ENCODE measurements around the gene UBE4A. TPM values are rescaled to one million over a fixed set of nuclear protein-coding genes. Genes with fewer than 3 reads are reported as not detected.

Gene UBE4A
- polyA plus RNA-seq, 1 of the 3 experiments (the other 2 are of a cell fraction) = 7.7 TPM

DNA sequence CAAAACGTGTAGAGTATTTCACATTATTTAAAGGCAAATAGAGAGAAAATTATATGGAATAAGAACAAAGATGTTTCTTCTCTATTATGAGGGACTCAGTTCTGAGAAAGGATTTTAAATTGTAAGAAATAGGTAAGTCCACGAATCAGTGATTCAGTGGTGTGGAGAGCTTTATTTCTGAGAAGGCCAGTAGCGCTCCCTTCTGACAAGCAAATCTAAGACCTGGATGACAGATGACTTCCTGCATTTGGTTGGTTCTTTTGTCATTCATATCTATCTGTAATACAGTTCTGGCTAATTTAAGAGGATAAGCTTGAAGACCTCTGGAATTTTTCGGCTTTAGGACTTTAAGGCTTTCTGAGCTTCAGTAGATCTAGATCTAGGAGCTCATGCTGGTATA, 47.9 kb upstream of the UBE4A start:
- WGBS (ENCODE audit: low lambda C conversion rate) = 15% methylated on average over 4 of the region's 4 CpGs
- H3F3A ChIP-seq (replicated peaks; ENCODE audit: insufficient read depth) = no peaks in the 10 kb centered on the region
- TF ChIP-seq NRF1 (IDR thresholded peaks at IDR 0.05; ENCODE audit: low read depth, low read length) = no peak
- no peak for TF ChIP-seq FOXM1 (IDR thresholded peaks at IDR 0.05; ENCODE audit: low read depth)
- no peak for TF ChIP-seq CHD2 (IDR thresholded peaks at IDR 0.05; ENCODE audit: low read length, partially characterized antibody)
- TF ChIP-seq, protein P1, sequence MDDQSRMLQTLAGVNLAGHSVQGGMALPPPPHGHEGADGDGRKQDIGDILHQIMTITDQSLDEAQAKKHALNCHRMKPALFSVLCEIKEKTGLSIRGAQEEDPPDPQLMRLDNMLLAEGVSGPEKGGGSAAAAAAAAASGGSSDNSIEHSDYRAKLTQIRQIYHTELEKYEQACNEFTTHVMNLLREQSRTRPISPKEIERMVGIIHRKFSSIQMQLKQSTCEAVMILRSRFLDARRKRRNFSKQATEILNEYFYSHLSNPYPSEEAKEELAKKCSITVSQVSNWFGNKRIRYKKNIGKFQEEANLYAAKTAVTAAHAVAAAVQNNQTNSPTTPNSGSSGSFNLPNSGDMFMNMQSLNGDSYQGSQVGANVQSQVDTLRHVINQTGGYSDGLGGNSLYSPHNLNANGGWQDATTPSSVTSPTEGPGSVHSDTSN (IDR thresholded peaks at IDR 0.05) = no peak
- TF ChIP-seq RFX5 (IDR thresholded peaks at IDR 0.05; ENCODE audit: low read length) = no peak
- TF ChIP-seq EP300 (IDR thresholded peaks at IDR 0.05; ENCODE audit: borderline replicate concordance in 1 of 2, low read depth in 1 of 2, low read length in 1 of 2) = no peak
- TF ChIP-seq RCOR1 (IDR thresholded peaks at IDR 0.05; ENCODE audit: low read length) = no peak
- TF ChIP-seq SMC3 (IDR thresholded peaks at IDR 0.05; ENCODE audit: low read depth, low read length) = no peak
- TF ChIP-seq GATA2 (CRISPR knock-in tag; IDR thresholded peaks at IDR 0.05) = no peak
- TF ChIP-seq NFIC (IDR thresholded peaks at IDR 0.05; ENCODE audit: borderline replicate concordance) = no peak
- TF ChIP-seq JUND (IDR thresholded peaks at IDR 0.05) = no peak
- no peak for TF ChIP-seq RXRA (IDR thresholded peaks at IDR 0.05; ENCODE audit: borderline replicate concordance, low read depth)
- TF ChIP-seq MEF2A (IDR thresholded peaks at IDR 0.05; ENCODE audit: borderline replicate concordance, low read depth) = no peak
- TF ChIP-seq, protein P2, sequence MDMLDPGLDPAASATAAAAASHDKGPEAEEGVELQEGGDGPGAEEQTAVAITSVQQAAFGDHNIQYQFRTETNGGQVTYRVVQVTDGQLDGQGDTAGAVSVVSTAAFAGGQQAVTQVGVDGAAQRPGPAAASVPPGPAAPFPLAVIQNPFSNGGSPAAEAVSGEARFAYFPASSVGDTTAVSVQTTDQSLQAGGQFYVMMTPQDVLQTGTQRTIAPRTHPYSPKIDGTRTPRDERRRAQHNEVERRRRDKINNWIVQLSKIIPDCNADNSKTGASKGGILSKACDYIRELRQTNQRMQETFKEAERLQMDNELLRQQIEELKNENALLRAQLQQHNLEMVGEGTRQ (IDR thresholded peaks at IDR 0.05; ENCODE audit: borderline replicate concordance, low read depth, low read length) = no peak
- TF ChIP-seq FOSL2 (IDR thresholded peaks at IDR 0.05; ENCODE audit: borderline replicate concordance, low read depth) = no peak
- TF ChIP-seq, protein P3, sequence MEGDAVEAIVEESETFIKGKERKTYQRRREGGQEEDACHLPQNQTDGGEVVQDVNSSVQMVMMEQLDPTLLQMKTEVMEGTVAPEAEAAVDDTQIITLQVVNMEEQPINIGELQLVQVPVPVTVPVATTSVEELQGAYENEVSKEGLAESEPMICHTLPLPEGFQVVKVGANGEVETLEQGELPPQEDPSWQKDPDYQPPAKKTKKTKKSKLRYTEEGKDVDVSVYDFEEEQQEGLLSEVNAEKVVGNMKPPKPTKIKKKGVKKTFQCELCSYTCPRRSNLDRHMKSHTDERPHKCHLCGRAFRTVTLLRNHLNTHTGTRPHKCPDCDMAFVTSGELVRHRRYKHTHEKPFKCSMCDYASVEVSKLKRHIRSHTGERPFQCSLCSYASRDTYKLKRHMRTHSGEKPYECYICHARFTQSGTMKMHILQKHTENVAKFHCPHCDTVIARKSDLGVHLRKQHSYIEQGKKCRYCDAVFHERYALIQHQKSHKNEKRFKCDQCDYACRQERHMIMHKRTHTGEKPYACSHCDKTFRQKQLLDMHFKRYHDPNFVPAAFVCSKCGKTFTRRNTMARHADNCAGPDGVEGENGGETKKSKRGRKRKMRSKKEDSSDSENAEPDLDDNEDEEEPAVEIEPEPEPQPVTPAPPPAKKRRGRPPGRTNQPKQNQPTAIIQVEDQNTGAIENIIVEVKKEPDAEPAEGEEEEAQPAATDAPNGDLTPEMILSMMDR (IDR thresholded peaks at IDR 0.05) = no peak
- TF ChIP-seq, protein P4, sequence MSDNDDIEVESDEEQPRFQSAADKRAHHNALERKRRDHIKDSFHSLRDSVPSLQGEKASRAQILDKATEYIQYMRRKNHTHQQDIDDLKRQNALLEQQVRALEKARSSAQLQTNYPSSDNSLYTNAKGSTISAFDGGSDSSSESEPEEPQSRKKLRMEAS (IDR thresholded peaks at IDR 0.05; ENCODE audit: low read depth) = no peak
- no peak for TF ChIP-seq GABPA (IDR thresholded peaks at IDR 0.05; ENCODE audit: low read depth)
- TF ChIP-seq, protein P5, sequence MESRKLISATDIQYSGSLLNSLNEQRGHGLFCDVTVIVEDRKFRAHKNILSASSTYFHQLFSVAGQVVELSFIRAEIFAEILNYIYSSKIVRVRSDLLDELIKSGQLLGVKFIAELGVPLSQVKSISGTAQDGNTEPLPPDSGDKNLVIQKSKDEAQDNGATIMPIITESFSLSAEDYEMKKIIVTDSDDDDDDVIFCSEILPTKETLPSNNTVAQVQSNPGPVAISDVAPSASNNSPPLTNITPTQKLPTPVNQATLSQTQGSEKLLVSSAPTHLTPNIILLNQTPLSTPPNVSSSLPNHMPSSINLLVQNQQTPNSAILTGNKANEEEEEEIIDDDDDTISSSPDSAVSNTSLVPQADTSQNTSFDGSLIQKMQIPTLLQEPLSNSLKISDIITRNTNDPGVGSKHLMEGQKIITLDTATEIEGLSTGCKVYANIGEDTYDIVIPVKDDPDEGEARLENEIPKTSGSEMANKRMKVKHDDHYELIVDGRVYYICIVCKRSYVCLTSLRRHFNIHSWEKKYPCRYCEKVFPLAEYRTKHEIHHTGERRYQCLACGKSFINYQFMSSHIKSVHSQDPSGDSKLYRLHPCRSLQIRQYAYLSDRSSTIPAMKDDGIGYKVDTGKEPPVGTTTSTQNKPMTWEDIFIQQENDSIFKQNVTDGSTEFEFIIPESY (IDR thresholded peaks at IDR 0.05; ENCODE audit: borderline replicate concordance, low read depth) = no peak
- TF ChIP-seq TCF12 (IDR thresholded peaks at IDR 0.05) = no peak
- DNase-seq = no peak
- no peak overlapping the region for H3K27ac ChIP-seq (ENCODE audit: low read depth in 2 of 2, low read length in 1 of 2)
- H3K79me2 ChIP-seq (ENCODE audit: insufficient read depth) = no peaks in the 10 kb centered on the region
- H3K9me3 ChIP-seq = no peaks in the 10 kb centered on the region
- no peak overlapping the region for H3K9ac ChIP-seq
- no peak overlapping the region for H2AFZ ChIP-seq (ENCODE audit: low read depth)
- H3K4me1 ChIP-seq (ENCODE audit: control insufficient read depth in 1 of 2, insufficient read depth in 2 of 2, low read depth in 1 of 2, low read length in 1 of 2) = no peaks in the 10 kb centered on the region
- no peak overlapping the region for H3K4me3 ChIP-seq (ENCODE audit: low read depth in 2 of 2, low read length in 1 of 2)
- no peak overlapping the region for H3K4me2 ChIP-seq
- POLR2A ChIA-PET = no interaction called here
- H3K9me2 ChIP-seq = no peaks in the 10 kb centered on the region
- H3K36me3 ChIP-seq (replicated peaks in 1 of 2; ENCODE audit: control insufficient read depth in 1 of 2, insufficient read depth in 2 of 2, low read length in 1 of 2) = no peaks in the 10 kb centered on the region
- no peaks in the 10 kb centered on the region for H4K20me1 ChIP-seq (ENCODE audit: insufficient read depth)
- H3K27me3 ChIP-seq (ENCODE audit: insufficient read depth) = peaks cover 28% of the 10 kb centered on the region; the same call in 1 of the 2 replicates
- CTCF ChIA-PET = interaction anchor here (1.0 to 1.6 kb wide), 3 partner anchors 8 to 113 kb away, joined by 3 to 4 read pairs (median 4); no protein-coding TSS in a partner anchor

All from SK-N-SH (cell line).